ENCODE results near the gene IL16. TPM values are rescaled to one million over a fixed set of nuclear protein-coding genes. Genes with fewer than 3 reads are reported as not detected.
A peak's percentile ranks its signal among the peaks of the same experiment; 100 is the strongest.

The IL16 gene
- total RNA-seq, 2 experiments from 2014 or later, result 76.0 to 81.3 TPM

GRCh38 chr15:81265256-81265943 is 68.7 kb downstream of the IL16 start:
- Histone ChIP-seq H4K20me1 (ENCODE audit: insufficient read depth, low read length) (no peaks in the 10 kb centered on the region), H3K27ac (ENCODE audit: low read depth, low read length, poor library complexity, severe bottlenecking) (peak overlapping the region; percentile 37), H3K9me2 (ENCODE audit: insufficient read depth, low read length) (no peaks in the 10 kb centered on the region), H3K4me3 (ENCODE audit: low read depth, low read length, poor library complexity, severe bottlenecking) (peak overlapping the region; percentile 27), H3K4me2 (ENCODE audit: low read length) (peak overlapping the region; percentile 64), H3K9me3 (ENCODE audit: low read length) (no peaks in the 10 kb centered on the region), H2AFZ (ENCODE audit: low read length) (peak overlapping the region; percentile 93), H3K79me2 (ENCODE audit: insufficient read depth, low read depth, low read length) (no peaks in the 10 kb centered on the region), H3K36me3 (ENCODE audit: insufficient read depth, low read length) (no peaks in the 10 kb centered on the region), H3K4me1 (ENCODE audit: insufficient read depth, low read length, poor library complexity, severe bottlenecking) (peaks cover 21% of the 10 kb centered on the region)
- CTCF ChIA-PET (ENCODE audit: unreplicated experiment), result interaction anchor here (0.8 to 2.3 kb wide), 19 partner anchors 9 to 811 kb away, joined by 3 to 58 read pairs (median 4); no protein-coding TSS in a partner anchor
- POLR2A ChIA-PET, result interaction anchor here (0.7 to 1.5 kb wide), 15 partner anchors 9 to 990 kb away, joined by 3 to 8 read pairs (median 4); partner anchors contain the start of gene STARD5
- TF ChIP-seq EZH2phosphoT487 (IDR thresholded peaks at IDR 0.05; ENCODE audit: borderline replicate concordance, low read depth, low read length) (no peak), CTCF (conservative IDR thresholded peaks at IDR 0.05; ENCODE audit: low read length) (no peak)
- BruUV-seq (replicated peaks), result no TSS peak
- intact Hi-C loops (cut with micrococcal nuclease; ENCODE audit: unreplicated experiment), result loop anchor here (5.0 kb wide), 3 partner anchors 268 to 808 kb away; partner anchors contain the start of gene MEX3B
- peak; percentile 82 for DNase-seq (ENCODE audit: low spot score)

GRCh38 chr15:81265944-81266775 is 69.5 kb downstream of the IL16 start:
- H3K4me3 ChIP-seq (ENCODE audit: low read depth, low read length, poor library complexity, severe bottlenecking), result peak overlapping the region; percentile 27

More at GRCh38 chr15:81265944-81266775, 69.5 kb downstream of the IL16 start:
- peak overlapping the region; percentile 37 for H3K27ac ChIP-seq (ENCODE audit: low read depth, low read length, poor library complexity, severe bottlenecking)
- H3K36me3 ChIP-seq (ENCODE audit: insufficient read depth, low read length), result no peaks in the 10 kb centered on the region
- CTCF ChIA-PET (ENCODE audit: unreplicated experiment), result interaction anchor here (0.5 to 2.3 kb wide), 35 partner anchors 9 to 812 kb away, joined by 3 to 58 read pairs (median 4); no protein-coding TSS in a partner anchor
- intact Hi-C loops (cut with micrococcal nuclease; ENCODE audit: unreplicated experiment), result loop anchor here (1.0 to 5.0 kb wide), 6 partner anchors 111 to 809 kb away; partner anchors contain the start of gene MEX3B
- TF ChIP-seq CTCF (conservative IDR thresholded peaks at IDR 0.05; ENCODE audit: low read length) (peak; percentile 89), EZH2phosphoT487 (IDR thresholded peaks at IDR 0.05; ENCODE audit: borderline replicate concordance, low read depth, low read length) (no peak)
- H3K4me2 ChIP-seq (ENCODE audit: low read length), result peak overlapping the region; percentile 64
- H3K9me3 ChIP-seq (ENCODE audit: low read length), result no peaks in the 10 kb centered on the region
- BruUV-seq (replicated peaks), result no TSS peak
- POLR2A ChIA-PET, result interaction anchor here (0.5 to 1.5 kb wide), 17 partner anchors 9 to 989 kb away, joined by 3 to 8 read pairs (median 3); partner anchors contain the start of gene STARD5
- H3K79me2 ChIP-seq (ENCODE audit: insufficient read depth, low read depth, low read length), result no peaks in the 10 kb centered on the region
- DNase-seq (ENCODE audit: low spot score), result peak; percentile 89
- peaks cover 21% of the 10 kb centered on the region for H3K4me1 ChIP-seq (ENCODE audit: insufficient read depth, low read length, poor library complexity, severe bottlenecking)
- H4K20me1 ChIP-seq (ENCODE audit: insufficient read depth, low read length), result no peaks in the 10 kb centered on the region
- no peaks in the 10 kb centered on the region for H3K9me2 ChIP-seq (ENCODE audit: insufficient read depth, low read length)
- H2AFZ ChIP-seq (ENCODE audit: low read length), result peak overlapping the region; percentile 93

Data from OCI-LY7 (cell line).